Mesodermal cell (in vitro differentiated cells): Measurements from ENCODE around the gene HNRNPF. TPM values are rescaled to one million over a fixed set of nuclear protein-coding genes. Genes with fewer than 3 reads are reported as not detected.
"Not testable (repeated sequence)": the region's sequence is repeated elsewhere in the genome, so short reads cannot be mapped to it uniquely, and the experiment has no call there.

Experiments
- H3K27ac ChIP-seq: 2 replicates; pipeline ENCODE4 v1.7.0; 2013; ENCODE audit warnings: mild to moderate bottlenecking, low read depth, low read length, moderate library complexity; ENCODE audit not compliant: severe bottlenecking
- H3K36me3 ChIP-seq: 2 replicates; pipeline ENCODE4 v1.7.1; 2013; ENCODE audit warnings: mild to moderate bottlenecking, low read length, moderate library complexity; ENCODE audit not compliant: control insufficient read depth, insufficient read depth
- H3K4me1 ChIP-seq: one replicate; pipeline ENCODE4 v1.7.1; 2013; ENCODE audit warnings: mild to moderate bottlenecking, low read length; ENCODE audit not compliant: insufficient read depth, control insufficient read depth, poor library complexity, severe bottlenecking
- H3K4me3 ChIP-seq: 2 replicates; pipeline ENCODE4 v1.7.0; 2013; ENCODE audit warnings: low read length, control low read depth, mild to moderate bottlenecking; ENCODE audit not compliant: insufficient read depth, poor library complexity, severe bottlenecking; ENCODE audit errors: extremely low read depth
- H3K9me3 ChIP-seq: 2 replicates; pipeline ENCODE4 v1.7.1; 2013; ENCODE audit warnings: mild to moderate bottlenecking, low read length, moderate library complexity; ENCODE audit not compliant: control insufficient read depth
- WGBS, 2 experiments: methylation state at CpG; one replicate each; pipeline ENCODE4 v1.1.5; 2013; ENCODE audit warnings: missing lambda C conversion rate in 2 of 2; ENCODE audit not compliant: insufficient coverage in 2 of 2; 5-methylcytosine and 5-hydroxymethylcytosine counted together
- polyA plus RNA-seq, 2 experiments: library from polyadenylated mRNA; stranded (reverse); fragments of 50-300 nt; gene quantifications; one replicate each; pipeline ENCODE4 v1.2.3, GENCODE V29; 2013

Gene HNRNPF, protein sequence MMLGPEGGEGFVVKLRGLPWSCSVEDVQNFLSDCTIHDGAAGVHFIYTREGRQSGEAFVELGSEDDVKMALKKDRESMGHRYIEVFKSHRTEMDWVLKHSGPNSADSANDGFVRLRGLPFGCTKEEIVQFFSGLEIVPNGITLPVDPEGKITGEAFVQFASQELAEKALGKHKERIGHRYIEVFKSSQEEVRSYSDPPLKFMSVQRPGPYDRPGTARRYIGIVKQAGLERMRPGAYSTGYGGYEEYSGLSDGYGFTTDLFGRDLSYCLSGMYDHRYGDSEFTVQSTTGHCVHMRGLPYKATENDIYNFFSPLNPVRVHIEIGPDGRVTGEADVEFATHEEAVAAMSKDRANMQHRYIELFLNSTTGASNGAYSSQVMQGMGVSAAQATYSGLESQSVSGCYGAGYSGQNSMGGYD
- polyA plus RNA-seq (2013, experiment 1 of 2) = 193 TPM
- 159 TPM for polyA plus RNA-seq (2013, experiment 2 of 2)

GRCh38 chr10:43408710-43409384 lies at the start of gene HNRNPF:
Gene HNRNPF, minus strand, starts transcription at chr10:43409186. Its CDS starts 21,302 bp downstream, at chr10:43387884.
- Histone ChIP-seq H3K4me3 (peak within 1 kb of the TSS; percentile 81), H3K36me3 (no peaks in the 10 kb centered on the region), H3K27ac (peak within 1 kb of the TSS; percentile 97), H3K4me1 (peaks cover 3% of the 10 kb centered on the region), H3K9me3 (no peaks in the 10 kb centered on the region)
- WGBS, 2 experiments = 1% methylated on average over 47 to 55 of the region's 68 CpGs

DNA sequence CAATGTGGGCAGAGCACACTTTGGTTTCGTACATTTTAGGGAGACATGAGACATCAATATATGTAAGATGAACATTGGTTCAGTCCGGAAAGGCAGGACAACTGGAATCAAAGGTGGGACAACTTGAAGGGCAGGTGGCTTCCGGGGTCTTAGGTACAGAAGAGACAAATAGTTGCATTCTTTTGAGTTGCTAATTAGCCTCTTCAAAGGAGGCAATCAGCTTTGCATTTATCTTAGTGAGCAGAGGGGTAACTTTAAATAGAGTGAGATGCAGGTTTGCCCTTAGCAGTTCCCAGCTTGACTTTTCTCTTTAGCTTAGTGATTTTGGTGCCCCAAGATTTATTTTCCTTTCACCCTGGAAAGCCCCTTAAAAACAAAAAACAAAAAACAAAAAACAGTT lies 49.2 kb upstream of the HNRNPF start:
- Histone ChIP-seq H3K9me3 (no peaks in the 10 kb centered on the region), H3K27ac (no peak overlapping the region), H3K4me3 (no peak overlapping the region), H3K4me1 (peaks cover 6% of the 10 kb centered on the region), H3K36me3 (no peaks in the 10 kb centered on the region)
- WGBS, 2 experiments = 37 to 41% methylated on average over 3 of the region's 3 CpGs

GRCh38 chr10:43456561-43456960 lies 47.6 kb upstream of the HNRNPF start:
- H3K4me3 ChIP-seq, H3K36me3 ChIP-seq: not testable (repeated sequence)
- WGBS, 2 experiments = 91 to 100% methylated on average over 11 of the region's 15 CpGs

DNA sequence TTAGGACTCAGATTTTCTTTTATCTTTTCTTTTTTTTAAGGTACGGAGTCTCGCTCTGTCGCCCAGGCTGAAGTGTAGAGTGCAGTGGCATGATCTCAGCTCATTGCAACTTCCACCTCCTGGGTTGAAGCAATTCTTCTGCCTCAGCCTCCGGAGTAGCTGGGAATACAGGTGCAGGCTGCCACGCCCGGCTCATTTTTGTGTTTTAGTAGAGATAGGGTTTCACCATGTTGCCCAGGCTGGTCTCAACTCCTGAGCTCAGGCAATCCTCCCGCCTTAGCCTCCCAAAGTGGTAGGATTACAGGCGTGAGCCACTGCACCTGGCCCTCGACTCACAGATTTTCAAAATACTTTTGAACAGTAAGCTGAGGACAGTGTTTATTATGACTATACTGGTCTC lies 45.0 kb upstream of the HNRNPF start:
- H3K9me3 ChIP-seq, H3K36me3 ChIP-seq, H3K4me3 ChIP-seq, H3K27ac ChIP-seq: not testable (repeated sequence)
- H3K4me1 ChIP-seq = peaks cover 18% of the 10 kb centered on the region
- 94 to 96% methylated on average over 3 to 8 of the region's 9 CpGs for WGBS, 2 experiments

More at GRCh38 chr10:43456561-43456960, 47.6 kb upstream of the HNRNPF start:
- peaks cover 18% of the 10 kb centered on the region for H3K4me1 ChIP-seq
- H3K27ac ChIP-seq, H3K9me3 ChIP-seq: not testable (repeated sequence)

DNA sequence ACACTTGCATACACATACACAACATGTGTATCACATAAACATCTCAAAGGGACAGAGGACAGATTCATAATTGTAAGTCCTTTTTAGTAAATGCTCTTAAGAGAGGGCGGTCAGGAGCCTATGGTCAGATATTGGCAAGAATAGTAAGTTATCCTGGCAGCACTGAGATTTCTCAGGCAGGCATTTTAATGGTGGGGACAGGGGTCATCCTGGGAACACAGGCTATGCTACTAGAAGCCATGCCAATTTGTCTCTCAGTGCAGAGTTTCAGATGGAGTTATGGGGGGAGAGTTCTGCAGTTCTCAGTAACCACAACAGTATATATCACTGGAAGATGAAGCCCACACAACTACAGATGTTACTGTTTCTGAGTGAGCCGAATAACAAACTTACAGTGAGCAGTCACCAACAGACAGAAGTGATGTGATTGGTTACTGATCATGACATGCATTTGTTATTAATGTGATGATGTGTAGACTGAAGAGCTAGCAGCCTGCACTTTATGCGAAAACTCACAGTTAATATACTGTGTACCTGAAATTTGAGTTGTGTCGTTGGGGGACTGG lies 44.4 kb upstream of the HNRNPF start:
- 78 to 86% methylated on average over 1 to 3 of the region's 4 CpGs for WGBS, 2 experiments
- Histone ChIP-seq H3K4me3 (no peak overlapping the region), H3K36me3 (no peaks in the 10 kb centered on the region), H3K27ac (no peak overlapping the region), H3K4me1 (peaks cover 18% of the 10 kb centered on the region), H3K9me3 (no peaks in the 10 kb centered on the region)

- WGBS, 2 experiments = 92 to 100% methylated on average over 2 to 3 of the region's 4 CpGs
- no peaks in the 10 kb centered on the region for H3K36me3 ChIP-seq
- H3K4me1 ChIP-seq = peaks cover 18% of the 10 kb centered on the region
- no peaks in the 10 kb centered on the region for H3K9me3 ChIP-seq
- H3K27ac ChIP-seq = no peak overlapping the region
- H3K4me3 ChIP-seq = no peak overlapping the region
These were observed 43.4 kb upstream of the HNRNPF start for GRCh38 chr10:43452356-43452914.

- no CpG with 5 or more reads among the region's 2 CpGs for whole genome bisulfite sequencing, 2 experiments
These were observed 39.8 kb upstream of the HNRNPF start for GRCh38 chr10:43448742-43449141.

DNA sequence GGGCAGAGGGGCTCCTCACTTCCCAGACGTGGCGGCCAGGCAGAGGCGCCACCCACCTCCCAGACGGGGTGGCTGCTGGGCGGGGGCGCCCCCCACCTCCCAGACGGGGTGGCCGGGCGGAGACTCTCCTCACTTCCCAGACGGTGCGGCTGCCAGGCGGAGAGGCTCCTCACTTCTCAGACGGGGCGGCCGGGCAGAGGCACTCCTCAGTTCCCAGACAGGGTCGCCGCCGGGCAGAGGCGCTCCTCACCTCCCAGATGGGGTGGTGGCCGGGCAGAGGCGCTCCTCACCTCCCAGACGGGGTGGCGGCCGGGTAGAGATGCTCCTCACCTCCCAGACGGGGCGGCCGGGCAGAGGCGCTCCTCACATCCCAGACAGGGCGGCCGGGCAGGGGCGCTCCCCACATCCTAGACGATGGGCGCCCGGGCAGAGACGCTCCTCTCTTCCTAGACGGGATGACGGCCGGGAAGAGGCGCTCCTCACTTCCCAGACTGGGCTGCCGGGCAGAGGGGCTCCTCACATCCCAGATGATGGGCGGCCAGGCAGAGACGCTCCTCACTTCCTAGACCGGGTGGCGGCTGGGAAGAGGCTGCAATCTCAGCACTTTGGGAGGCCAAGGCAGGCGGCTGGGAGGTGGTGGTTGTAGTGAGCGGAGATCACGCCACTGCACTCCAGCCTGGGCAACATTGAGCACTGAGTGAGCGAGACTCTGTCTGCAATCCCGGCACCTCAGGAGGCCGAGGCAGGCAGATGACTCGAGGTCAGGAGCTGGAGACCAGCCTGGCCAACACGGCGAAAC lies 37.4 kb upstream of the HNRNPF start:
- WGBS, 2 experiments = 90 to 92% methylated on average over 41 to 50 of the region's 53 CpGs
- not testable (repeated sequence) for H3K4me3 ChIP-seq, H3K9me3 ChIP-seq, H3K36me3 ChIP-seq, H3K4me1 ChIP-seq, H3K27ac ChIP-seq

More at GRCh38 chr10:43448742-43449141, 39.8 kb upstream of the HNRNPF start:
- H3K4me3 ChIP-seq = no peak overlapping the region
- H3K36me3 ChIP-seq = no peaks in the 10 kb centered on the region
- no peaks in the 10 kb centered on the region for H3K9me3 ChIP-seq
- no peak overlapping the region for H3K27ac ChIP-seq
- H3K4me1 ChIP-seq = peaks cover 15% of the 10 kb centered on the region

DNA sequence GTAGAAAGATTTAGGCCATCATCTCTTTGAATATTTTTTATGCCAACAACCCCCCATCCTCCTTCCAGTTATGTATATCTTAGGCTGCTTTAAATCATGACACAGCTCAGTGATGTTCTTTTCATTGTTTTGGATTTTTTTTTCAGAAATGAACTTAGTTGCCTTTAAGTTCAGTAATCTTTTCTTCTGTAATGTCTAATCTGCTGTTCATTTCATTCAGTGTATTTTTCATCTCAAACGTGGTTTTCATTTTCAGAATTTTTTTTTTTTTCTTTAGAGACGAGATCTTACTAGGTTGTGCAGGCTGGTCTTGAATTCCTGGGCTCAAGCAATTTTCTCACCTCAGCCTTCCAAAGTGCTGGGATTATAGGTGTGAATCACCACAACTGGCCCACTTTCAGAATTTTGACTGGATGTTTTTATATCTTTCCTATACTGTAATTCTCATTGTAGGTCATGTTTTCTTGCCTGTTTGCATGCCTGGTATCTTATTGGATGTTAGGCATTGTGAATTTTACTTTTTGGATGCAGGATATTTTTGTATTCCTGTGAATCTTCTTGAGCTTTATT lies 36.0 kb upstream of the HNRNPF start:
- WGBS, 2 experiments = 80% methylated on average over 1 of the region's 2 CpGs; no CpG with 5 or more reads in 1 of the 2 experiments
- H3K4me1 ChIP-seq = no peaks in the 10 kb centered on the region
- no peaks in the 10 kb centered on the region for H3K9me3 ChIP-seq
- no peak overlapping the region for H3K27ac ChIP-seq
- H3K4me3 ChIP-seq = no peak overlapping the region
- H3K36me3 ChIP-seq = no peaks in the 10 kb centered on the region

DNA sequence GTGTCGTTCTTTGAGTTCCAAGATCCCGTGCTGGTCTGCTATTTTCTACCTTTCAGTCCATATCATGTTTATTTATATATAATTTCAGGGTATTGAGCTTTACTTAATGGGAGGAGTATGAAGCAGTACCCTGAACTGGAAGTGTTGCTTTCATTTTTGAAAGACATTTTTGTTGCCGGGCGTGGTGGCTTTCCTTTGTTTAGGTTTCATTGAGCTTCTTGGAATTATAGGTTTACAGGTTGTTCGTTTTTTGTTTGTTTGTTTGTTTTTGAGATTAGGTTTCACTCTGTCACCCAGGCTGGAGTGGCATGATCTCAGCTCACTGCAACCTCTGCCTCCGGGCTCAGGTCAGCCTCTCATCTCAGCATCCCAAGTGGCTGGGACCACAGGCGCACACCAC lies 35.3 kb upstream of the HNRNPF start:
- H3K4me1 ChIP-seq = no peaks in the 10 kb centered on the region
- H3K9me3 ChIP-seq = no peaks in the 10 kb centered on the region
- H3K27ac ChIP-seq = no peak overlapping the region
- no peaks in the 10 kb centered on the region for H3K36me3 ChIP-seq
- no peak overlapping the region for H3K4me3 ChIP-seq
- WGBS, 2 experiments = 89 to 95% methylated on average over 4 to 5 of the region's 7 CpGs
